Ammon's horn (tissue), 1 donor: ENCODE measurements around the gene BHLHE41.
A peak's percentile ranks its signal among the peaks of the same experiment; 100 is the strongest.

ENCODE experiments used
- DNase-seq: peaks from one replicate; pipeline ENCODE4 v3.0.0-alpha.2; 2016; ENCODE audit warnings: low spot score

Gene BHLHE41

GRCh38 chr12:26124446-26125399 lies at the start of gene BHLHE41:
BHLHE41 (minus strand) TSS chr12:26125037; CDS start chr12:26124779, 258 bp downstream.
- DNase-seq = peak; percentile 96

- DNase-seq = no peak
Observed at GRCh38 chr12:26172946-26173552, 48.2 kb upstream of the BHLHE41 start.

- no peak for DNase-seq
Observed at GRCh38 chr12:26172539-26172938, 47.7 kb upstream of the BHLHE41 start.

- no peak for DNase-seq
Observed at GRCh38 chr12:26172013-26172412, 47.2 kb upstream of the BHLHE41 start.

DNA sequence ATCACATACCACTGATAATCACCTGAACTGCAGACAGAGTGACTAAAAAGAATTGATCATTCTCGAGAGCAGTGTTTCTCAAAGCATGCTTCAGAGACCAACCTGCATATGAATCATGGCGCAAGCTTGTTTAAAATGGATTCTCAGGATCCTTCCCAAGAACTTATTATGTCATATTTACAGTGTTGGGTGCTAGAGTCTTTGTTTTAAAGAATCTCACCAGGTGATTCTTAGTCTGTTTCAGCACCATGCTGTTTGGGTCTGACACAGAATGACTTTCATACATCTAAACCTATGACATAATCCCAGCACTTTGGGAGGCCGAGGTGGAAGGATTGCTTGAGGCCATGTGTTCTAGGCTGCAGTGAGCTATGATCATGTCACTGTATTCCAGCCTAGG lies 39.3 kb upstream of the BHLHE41 start:
- DNase-seq = no peak

- no peak for DNase-seq
Observed at GRCh38 chr12:26162905-26163304, 38.1 kb upstream of the BHLHE41 start.

DNA sequence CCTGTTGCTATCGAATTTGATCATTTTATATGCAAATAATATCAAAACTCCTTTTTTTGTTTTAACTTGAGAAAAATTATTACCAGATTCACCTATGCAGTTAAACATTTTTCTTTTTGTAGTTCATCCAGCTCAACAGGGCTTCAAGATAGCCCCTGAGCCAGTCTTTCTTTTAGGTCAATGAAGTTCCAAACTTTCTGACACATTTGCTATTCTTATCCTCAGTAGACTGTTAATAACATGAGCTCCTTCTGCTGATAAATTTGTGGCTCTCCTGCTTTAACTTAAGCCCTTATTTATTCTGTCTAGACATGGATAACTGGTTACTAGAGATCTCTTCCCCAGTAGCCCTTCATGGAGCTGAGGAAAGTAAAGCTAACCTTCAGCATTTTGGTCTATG lies 37.3 kb upstream of the BHLHE41 start:
- DNase-seq = no peak

GRCh38 chr12:26158078-26158764 lies 33.4 kb upstream of the BHLHE41 start:
- DNase-seq = no peak

DNA sequence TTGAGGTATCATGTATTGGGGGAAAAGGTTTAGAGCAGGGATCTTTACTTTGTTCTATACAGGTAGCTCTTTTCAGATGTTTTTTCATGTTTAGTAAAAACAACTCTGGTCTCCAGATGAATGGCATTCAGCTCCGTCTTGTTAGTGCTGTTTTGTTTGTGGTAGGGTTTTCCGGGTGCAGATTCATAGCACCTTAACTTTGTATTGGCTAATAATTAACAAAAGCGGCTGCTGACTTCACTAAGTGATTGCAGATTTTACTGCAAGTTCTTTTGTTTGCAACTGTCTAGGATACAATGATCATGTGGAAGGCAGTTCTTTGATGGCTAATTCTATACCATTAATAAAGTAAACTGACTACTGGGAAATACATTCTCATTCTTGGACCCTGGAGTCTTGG lies 32.2 kb upstream of the BHLHE41 start:
- DNase-seq = no peak

DNA sequence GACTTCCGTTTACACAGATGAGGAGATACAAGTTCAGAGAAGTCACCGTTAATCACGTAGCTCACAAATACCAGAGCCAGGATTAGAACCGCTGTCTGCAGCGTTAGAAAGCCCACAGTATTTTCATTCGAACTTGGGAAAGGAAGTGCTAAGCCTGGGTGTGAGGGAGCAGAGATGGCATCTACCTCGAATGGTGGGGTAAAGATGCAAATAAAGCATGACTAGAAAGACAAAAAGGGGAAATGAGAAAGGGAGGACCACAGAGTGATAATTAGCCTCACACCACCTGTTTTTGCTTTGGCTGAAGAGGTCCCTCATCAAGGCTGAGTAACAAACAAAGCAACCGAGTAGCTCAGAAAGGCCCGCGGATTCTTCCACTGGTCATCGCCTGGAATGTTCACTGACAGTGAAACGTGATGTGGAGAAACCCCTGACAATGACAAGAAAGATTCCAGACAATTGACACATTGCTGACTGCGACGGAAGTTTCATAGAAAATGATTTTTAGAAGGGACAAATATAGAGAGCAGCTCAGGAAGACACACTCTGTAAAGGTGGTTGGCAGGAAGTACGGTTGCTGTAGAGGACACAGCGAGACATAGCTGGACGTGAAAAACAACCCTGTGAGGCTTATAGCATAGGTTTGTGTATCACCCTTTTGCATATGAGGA lies 31.5 kb upstream of the BHLHE41 start:
- no peak for DNase-seq

GRCh38 chr12:26153421-26154154 lies 28.8 kb upstream of the BHLHE41 start:
- DNase-seq = no peak

- no peak for DNase-seq
Observed at GRCh38 chr12:26152507-26153102, 27.8 kb upstream of the BHLHE41 start.

DNA sequence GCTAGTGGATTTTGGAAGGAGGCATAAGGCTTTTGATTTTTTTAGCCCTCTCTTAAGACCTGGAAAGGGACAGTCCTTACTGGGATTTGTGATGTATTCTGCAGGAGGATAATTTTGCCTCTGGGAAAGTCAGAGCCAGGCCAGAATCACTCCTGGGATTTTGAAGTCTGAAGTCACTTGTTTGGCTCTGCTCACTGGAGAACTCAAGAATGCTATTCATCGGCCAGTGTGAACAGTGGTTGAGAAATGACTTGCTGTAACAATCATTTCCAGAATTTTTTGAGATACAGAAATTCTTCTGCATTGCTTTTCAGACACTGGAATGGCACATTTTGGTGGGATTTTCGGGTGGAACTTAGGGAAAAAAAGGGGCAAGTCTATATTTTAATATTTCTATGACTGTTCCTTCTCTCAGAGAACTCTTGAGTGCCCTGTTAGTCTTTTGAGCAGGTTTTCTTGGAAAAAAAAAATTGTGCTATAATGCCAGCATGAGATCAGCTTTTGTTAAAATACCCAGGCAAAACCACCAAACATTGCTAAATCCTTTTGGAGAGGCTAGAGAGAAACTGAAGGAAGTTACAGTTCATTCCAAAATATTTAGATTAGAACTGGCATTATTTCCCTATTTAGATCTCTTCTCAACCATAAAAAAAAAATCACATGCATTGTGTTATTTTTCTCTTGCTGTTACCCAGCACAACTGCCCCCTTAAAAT lies 26.1 kb upstream of the BHLHE41 start:
- DNase-seq = no peak

GRCh38 chr12:26149968-26150500 lies 25.2 kb upstream of the BHLHE41 start:
- peak; percentile 36 for DNase-seq

DNA sequence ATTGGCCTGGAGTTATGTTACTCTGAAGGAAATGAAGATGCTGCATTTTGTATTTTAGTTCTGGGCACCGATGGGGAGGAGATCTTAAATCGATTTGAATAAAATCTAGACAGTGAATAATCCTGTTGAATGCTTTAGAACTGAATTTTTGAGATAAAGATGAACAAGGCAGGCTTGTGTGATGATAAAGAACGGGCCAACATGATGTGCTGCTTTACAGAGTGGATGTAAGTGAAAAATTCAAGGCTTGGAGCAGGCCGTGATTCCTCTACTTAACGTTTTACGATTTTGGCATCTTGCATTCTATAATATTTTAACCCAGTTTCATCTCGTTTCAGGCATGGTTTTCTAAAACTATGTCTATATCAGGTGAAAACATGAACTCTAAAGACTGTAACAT lies 23.5 kb upstream of the BHLHE41 start:
- no peak for DNase-seq

DNA sequence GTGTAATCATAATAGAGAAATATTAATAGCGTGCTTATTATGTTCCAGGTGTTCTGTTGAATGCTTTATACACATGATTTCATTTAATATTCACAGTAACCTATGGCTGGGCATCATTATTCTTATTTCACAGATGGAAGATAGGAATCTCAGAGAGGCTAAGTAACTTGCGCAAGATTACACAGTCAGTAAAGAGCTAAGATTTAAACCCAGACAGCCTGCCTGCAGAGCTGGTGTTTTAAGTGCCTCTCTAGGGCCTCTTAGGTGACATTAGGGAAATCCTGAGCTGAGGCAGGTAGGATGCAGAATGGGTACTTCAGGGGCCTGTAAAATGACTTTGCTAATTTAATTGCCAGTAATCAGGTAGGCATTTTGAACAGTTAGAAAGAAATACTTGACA lies 18.5 kb upstream of the BHLHE41 start:
- no peak for DNase-seq

DNA sequence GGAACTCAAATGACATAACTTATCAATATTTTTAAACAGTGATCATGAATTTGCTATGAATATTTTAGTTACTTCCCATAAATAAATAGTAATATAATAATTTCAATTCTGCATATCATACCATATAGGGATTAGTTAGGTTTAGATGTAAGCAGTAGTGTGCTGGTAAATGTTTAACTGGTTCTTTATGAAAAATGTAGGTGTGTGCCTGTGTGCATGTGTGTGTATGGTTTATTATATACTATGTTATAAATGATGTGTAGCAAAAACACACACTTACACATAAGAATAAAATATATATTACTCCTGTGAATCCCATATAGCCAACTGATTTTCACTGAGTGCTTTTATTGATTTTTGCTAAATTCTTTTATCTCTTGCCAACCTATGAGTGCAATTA lies 14.0 kb upstream of the BHLHE41 start:
- DNase-seq = no peak

GRCh38 chr12:26136688-26137087 lies 11.9 kb upstream of the BHLHE41 start:
- no peak for DNase-seq

GRCh38 chr12:26135571-26135970 lies 10.7 kb upstream of the BHLHE41 start:
- no peak for DNase-seq

GRCh38 chr12:26135010-26135420 lies 10.2 kb upstream of the BHLHE41 start:
- DNase-seq = peak; percentile 69
